ENCODE data around the gene NR1D1. TPM values are rescaled to one million over a fixed set of nuclear protein-coding genes. Genes with fewer than 3 reads are reported as not detected.

NR1D1 gene
- total RNA-seq, 4 donors from 2014 or later = 2.0 to 92.1 (median 4.7) TPM

- Histone ChIP-seq H3K36me3 (no peaks in the 10 kb centered on the region), H3K4me3 (peak overlapping the region; percentile 99 to 100), H3K27me3 (no peaks in the 10 kb centered on the region), H3K4me1 (peaks cover 5 to 7% of the 10 kb centered on the region in 2 donors), H3K27ac (peak overlapping the region; percentile 98), H3K9me3 (no peaks in the 10 kb centered on the region)
- DNase-seq = peak; percentile 65 to 72
- intact Hi-C loops (cut with DNase I; ENCODE audit: low total_unique reads) = loop anchor here (5.0 kb wide), 1 partner anchor 49 kb away; no protein-coding TSS in a partner anchor
- TF ChIP-seq CTCF (IDR thresholded peaks at IDR 0.05) (no peak), POLR2A (IDR thresholded peaks at IDR 0.05) (peak in 1 of 2 donors; percentile 29)
Measured at GRCh38 chr17:40063187-40063771, 37.1 kb downstream of the NR1D1 start.

- H3K36me3 ChIP-seq = no peaks in the 10 kb centered on the region
- no peaks in the 10 kb centered on the region for H3K9me3 ChIP-seq
- H3K27me3 ChIP-seq = no peaks in the 10 kb centered on the region
- peak; percentile 71 to 77 for DNase-seq
- peak within 1 kb of the TSS; percentile 98 for H3K27ac ChIP-seq
- H3K4me1 ChIP-seq = peaks cover under 1 to 5% of the 10 kb centered on the region in 2 donors
- peak within 1 kb of the TSS; percentile 99 to 100 for H3K4me3 ChIP-seq
- TF ChIP-seq POLR2A (IDR thresholded peaks at IDR 0.05) = peak; percentile 44 to 51
- TF ChIP-seq CTCF (IDR thresholded peaks at IDR 0.05) = peak in 3 of 4 experiments; percentile 27 to 44 (median 39)
- intact Hi-C loops (cut with DNase I; ENCODE audit: low total_unique reads) = loop anchor here (5.0 kb wide), 1 partner anchor 50 kb away; no protein-coding TSS in a partner anchor
Measured at GRCh38 chr17:40062329-40063186, 37.8 kb downstream of the NR1D1 start, which contains the start of gene THRA. TSS of gene THRA (plus strand) at chr17:40062965. CDS start at chr17:40074489, 11,524 bp downstream.

- H3K4me1 ChIP-seq = peaks cover 0 to 5% of the 10 kb centered on the region in 2 donors
- no peaks in the 10 kb centered on the region for H3K36me3 ChIP-seq
- no peak for DNase-seq
- H3K27me3 ChIP-seq = no peaks in the 10 kb centered on the region
- no peak overlapping the region for H3K4me3 ChIP-seq
- peak overlapping the region; percentile 98 for H3K27ac ChIP-seq
- H3K9me3 ChIP-seq = no peaks in the 10 kb centered on the region
- TF ChIP-seq POLR2A (IDR thresholded peaks at IDR 0.05) = no peak
- no peak for TF ChIP-seq CTCF (IDR thresholded peaks at IDR 0.05)
- intact Hi-C loops (cut with DNase I; ENCODE audit: low total_unique reads) = loop anchor here (5.0 kb wide), 1 partner anchor 51 kb away; no protein-coding TSS in a partner anchor
Measured at GRCh38 chr17:40061609-40062038, 38.8 kb downstream of the NR1D1 start.

- peaks cover 0 to 5% of the 10 kb centered on the region in 2 donors for H3K4me1 ChIP-seq
Measured at GRCh38 chr17:40060887-40061608, 39.3 kb downstream of the NR1D1 start.

More at GRCh38 chr17:40060887-40061608, 39.3 kb downstream of the NR1D1 start:
- no peaks in the 10 kb centered on the region for H3K27me3 ChIP-seq
- intact Hi-C loops (cut with DNase I; ENCODE audit: low total_unique reads) = loop anchor here (5.0 kb wide), 1 partner anchor 51 kb away; no protein-coding TSS in a partner anchor
- peak overlapping the region in 1 of 2 donors; percentile 98 for H3K27ac ChIP-seq
- TF ChIP-seq POLR2A (IDR thresholded peaks at IDR 0.05) = no peak
- TF ChIP-seq CTCF (IDR thresholded peaks at IDR 0.05) = no peak
- DNase-seq = no peak
- H3K4me3 ChIP-seq = no peak overlapping the region
- H3K36me3 ChIP-seq = no peaks in the 10 kb centered on the region
- H3K9me3 ChIP-seq = no peaks in the 10 kb centered on the region
